ENCODE measurements around the gene PLD4.
A peak's percentile ranks its signal among the peaks of the same experiment; 100 is the strongest.

PLD4 gene

GRCh38 chr14:104969741-104970230 lies 45.1 kb downstream of the PLD4 start:
- Histone ChIP-seq H3K9ac (ENCODE audit: low read length) (no peak overlapping the region), H3K4me1 (ENCODE audit: control insufficient read depth, insufficient read depth, low read length) (peaks cover 62% of the 10 kb centered on the region), H3K4me3 (ENCODE audit: low read length) (peak overlapping the region; percentile 65), H3K27ac (ENCODE audit: low read depth, low read length) (peak overlapping the region; percentile 97), H3K36me3 (ENCODE audit: control insufficient read depth, insufficient read depth, low read length) (no peaks in the 10 kb centered on the region), H3K27me3 (ENCODE audit: control insufficient read depth, insufficient read depth, low read length) (peaks cover 3% of the 10 kb centered on the region)

GRCh38 chr14:104970231-104971068 lies 45.8 kb downstream of the PLD4 start:
- H3K9ac ChIP-seq (ENCODE audit: low read length) = no peak overlapping the region
- H3K4me1 ChIP-seq (ENCODE audit: control insufficient read depth, insufficient read depth, low read length) = peaks cover 68% of the 10 kb centered on the region
- peak overlapping the region; percentile 97 for H3K27ac ChIP-seq (ENCODE audit: low read depth, low read length)
- peaks cover 3% of the 10 kb centered on the region for H3K27me3 ChIP-seq (ENCODE audit: control insufficient read depth, insufficient read depth, low read length)
- no peaks in the 10 kb centered on the region for H3K36me3 ChIP-seq (ENCODE audit: control insufficient read depth, insufficient read depth, low read length)
- H3K4me3 ChIP-seq (ENCODE audit: low read length) = peak overlapping the region; percentile 65

- Histone ChIP-seq H3K9ac (ENCODE audit: low read length) (no peak overlapping the region), H3K27me3 (ENCODE audit: control insufficient read depth, insufficient read depth, low read length) (peaks cover 3% of the 10 kb centered on the region), H3K36me3 (ENCODE audit: control insufficient read depth, insufficient read depth, low read length) (no peaks in the 10 kb centered on the region), H3K27ac (ENCODE audit: low read depth, low read length) (peak overlapping the region; percentile 97), H3K4me3 (ENCODE audit: low read length) (no peak overlapping the region), H3K4me1 (ENCODE audit: control insufficient read depth, insufficient read depth, low read length) (peaks cover 66% of the 10 kb centered on the region)
Measured at GRCh38 chr14:104971447-104972240, 47.0 kb downstream of the PLD4 start.

GRCh38 chr14:104972301-104973134 lies 47.8 kb downstream of the PLD4 start:
- Histone ChIP-seq H3K27me3 (ENCODE audit: control insufficient read depth, insufficient read depth, low read length) (peaks cover 5% of the 10 kb centered on the region), H3K4me1 (ENCODE audit: control insufficient read depth, insufficient read depth, low read length) (peaks cover 65% of the 10 kb centered on the region), H3K27ac (ENCODE audit: low read depth, low read length) (peak overlapping the region; percentile 97), H3K36me3 (ENCODE audit: control insufficient read depth, insufficient read depth, low read length) (no peaks in the 10 kb centered on the region), H3K9ac (ENCODE audit: low read length) (no peak overlapping the region), H3K4me3 (ENCODE audit: low read length) (no peak overlapping the region)

GRCh38 chr14:104973135-104973384 lies 48.4 kb downstream of the PLD4 start:
- Histone ChIP-seq H3K9ac (ENCODE audit: low read length) (no peak overlapping the region), H3K27ac (ENCODE audit: low read depth, low read length) (peak overlapping the region; percentile 97), H3K36me3 (ENCODE audit: control insufficient read depth, insufficient read depth, low read length) (no peaks in the 10 kb centered on the region), H3K27me3 (ENCODE audit: control insufficient read depth, insufficient read depth, low read length) (peaks cover 7% of the 10 kb centered on the region), H3K4me1 (ENCODE audit: control insufficient read depth, insufficient read depth, low read length) (peaks cover 68% of the 10 kb centered on the region), H3K4me3 (ENCODE audit: low read length) (no peak overlapping the region)

- Histone ChIP-seq H3K9ac (ENCODE audit: low read length) (no peak overlapping the region), H3K27ac (ENCODE audit: low read depth, low read length) (peak overlapping the region; percentile 97), H3K4me1 (ENCODE audit: control insufficient read depth, insufficient read depth, low read length) (peaks cover 65% of the 10 kb centered on the region), H3K4me3 (ENCODE audit: low read length) (peak overlapping the region; percentile 19), H3K27me3 (ENCODE audit: control insufficient read depth, insufficient read depth, low read length) (peaks cover 7% of the 10 kb centered on the region), H3K36me3 (ENCODE audit: control insufficient read depth, insufficient read depth, low read length) (no peaks in the 10 kb centered on the region)
Measured at GRCh38 chr14:104973385-104974145, 48.9 kb downstream of the PLD4 start.

- H3K4me1 ChIP-seq (ENCODE audit: control insufficient read depth, insufficient read depth, low read length) = peaks cover 61% of the 10 kb centered on the region
- H3K27ac ChIP-seq (ENCODE audit: low read depth, low read length) = peak overlapping the region; percentile 97
- H3K4me3 ChIP-seq (ENCODE audit: low read length) = no peak overlapping the region
Measured at GRCh38 chr14:104974146-104974541, 49.5 kb downstream of the PLD4 start.

GRCh38 chr14:104974665-104975390 lies 50.1 kb downstream of the PLD4 start:
- Histone ChIP-seq H3K4me1 (ENCODE audit: control insufficient read depth, insufficient read depth, low read length) (peaks cover 60% of the 10 kb centered on the region), H3K27ac (ENCODE audit: low read depth, low read length) (peak overlapping the region; percentile 97)

More at GRCh38 chr14:104974146-104974541, 49.5 kb downstream of the PLD4 start:
- Histone ChIP-seq H3K36me3 (ENCODE audit: control insufficient read depth, insufficient read depth, low read length) (no peaks in the 10 kb centered on the region), H3K9ac (ENCODE audit: low read length) (no peak overlapping the region), H3K27me3 (ENCODE audit: control insufficient read depth, insufficient read depth, low read length) (peaks cover 7% of the 10 kb centered on the region)

GRCh38 chr14:104975481-104976197 lies 51.0 kb downstream of the PLD4 start:
- H3K9ac ChIP-seq (ENCODE audit: low read length) = no peak overlapping the region
- H3K4me3 ChIP-seq (ENCODE audit: low read length) = no peak overlapping the region
- H3K27ac ChIP-seq (ENCODE audit: low read depth, low read length) = peak overlapping the region; percentile 29
- peaks cover 62% of the 10 kb centered on the region for H3K4me1 ChIP-seq (ENCODE audit: control insufficient read depth, insufficient read depth, low read length)
- H3K36me3 ChIP-seq (ENCODE audit: control insufficient read depth, insufficient read depth, low read length) = no peaks in the 10 kb centered on the region
- peaks cover 7% of the 10 kb centered on the region for H3K27me3 ChIP-seq (ENCODE audit: control insufficient read depth, insufficient read depth, low read length)

More at GRCh38 chr14:104974665-104975390, 50.1 kb downstream of the PLD4 start:
- H3K36me3 ChIP-seq (ENCODE audit: control insufficient read depth, insufficient read depth, low read length) = no peaks in the 10 kb centered on the region
- peaks cover 7% of the 10 kb centered on the region for H3K27me3 ChIP-seq (ENCODE audit: control insufficient read depth, insufficient read depth, low read length)
- no peak overlapping the region for H3K4me3 ChIP-seq (ENCODE audit: low read length)
- H3K9ac ChIP-seq (ENCODE audit: low read length) = no peak overlapping the region

GRCh38 chr14:104976198-104977007 lies 51.7 kb downstream of the PLD4 start:
- Histone ChIP-seq H3K4me1 (ENCODE audit: control insufficient read depth, insufficient read depth, low read length) (peaks cover 55% of the 10 kb centered on the region), H3K4me3 (ENCODE audit: low read length) (no peak overlapping the region), H3K27ac (ENCODE audit: low read depth, low read length) (no peak overlapping the region), H3K36me3 (ENCODE audit: control insufficient read depth, insufficient read depth, low read length) (no peaks in the 10 kb centered on the region), H3K27me3 (ENCODE audit: control insufficient read depth, insufficient read depth, low read length) (peaks cover 7% of the 10 kb centered on the region), H3K9ac (ENCODE audit: low read length) (no peak overlapping the region)
